ENCODE results near the gene CYP2F1.

The CYP2F1 gene

DNA sequence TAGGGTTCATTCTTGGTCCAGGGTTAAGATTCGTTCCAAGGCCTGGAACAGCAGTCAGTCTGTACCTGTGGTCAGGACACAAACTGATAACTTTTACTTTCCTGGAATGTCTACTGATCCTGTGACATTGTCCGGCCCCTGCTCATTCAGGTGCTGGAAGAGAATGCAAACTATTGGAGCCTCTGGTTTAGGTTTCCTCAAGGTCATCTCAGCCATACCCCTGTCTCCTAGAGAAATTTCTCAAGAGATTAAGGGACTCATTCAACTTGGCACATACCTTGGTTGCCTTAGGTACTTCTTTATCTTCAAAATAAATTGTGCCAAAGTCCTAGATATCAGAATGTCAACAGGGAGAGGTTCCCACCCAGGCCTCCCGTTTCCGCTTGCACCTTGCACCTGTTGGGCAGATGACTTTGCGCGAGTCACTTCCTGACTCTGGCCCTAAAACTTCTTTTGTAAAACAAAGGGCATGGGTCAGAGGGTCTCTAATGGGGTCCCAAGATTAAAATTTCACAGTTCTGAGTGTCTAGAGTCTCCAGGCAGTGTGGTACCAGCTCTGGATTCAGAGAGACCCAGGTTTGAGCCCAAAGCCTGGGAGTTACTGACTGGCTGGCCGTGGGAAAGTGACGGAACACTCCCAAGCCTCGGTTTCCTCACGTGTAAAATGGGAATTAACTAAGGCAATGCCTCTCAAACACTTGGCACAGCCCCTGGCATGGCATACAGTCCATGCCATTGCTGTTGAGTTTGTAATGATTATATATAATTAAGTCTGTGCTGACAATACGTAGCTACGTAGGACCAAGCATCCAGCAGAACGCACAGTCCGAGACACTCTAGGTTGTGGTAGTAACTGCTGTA, 52.9 kb downstream of the CYP2F1 start:
- DNase-seq (ENCODE audit: low read depth): no peak
- TF ChIP-seq, protein P1, sequence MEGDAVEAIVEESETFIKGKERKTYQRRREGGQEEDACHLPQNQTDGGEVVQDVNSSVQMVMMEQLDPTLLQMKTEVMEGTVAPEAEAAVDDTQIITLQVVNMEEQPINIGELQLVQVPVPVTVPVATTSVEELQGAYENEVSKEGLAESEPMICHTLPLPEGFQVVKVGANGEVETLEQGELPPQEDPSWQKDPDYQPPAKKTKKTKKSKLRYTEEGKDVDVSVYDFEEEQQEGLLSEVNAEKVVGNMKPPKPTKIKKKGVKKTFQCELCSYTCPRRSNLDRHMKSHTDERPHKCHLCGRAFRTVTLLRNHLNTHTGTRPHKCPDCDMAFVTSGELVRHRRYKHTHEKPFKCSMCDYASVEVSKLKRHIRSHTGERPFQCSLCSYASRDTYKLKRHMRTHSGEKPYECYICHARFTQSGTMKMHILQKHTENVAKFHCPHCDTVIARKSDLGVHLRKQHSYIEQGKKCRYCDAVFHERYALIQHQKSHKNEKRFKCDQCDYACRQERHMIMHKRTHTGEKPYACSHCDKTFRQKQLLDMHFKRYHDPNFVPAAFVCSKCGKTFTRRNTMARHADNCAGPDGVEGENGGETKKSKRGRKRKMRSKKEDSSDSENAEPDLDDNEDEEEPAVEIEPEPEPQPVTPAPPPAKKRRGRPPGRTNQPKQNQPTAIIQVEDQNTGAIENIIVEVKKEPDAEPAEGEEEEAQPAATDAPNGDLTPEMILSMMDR (IDR thresholded peaks at IDR 0.05; ENCODE audit: insufficient read depth, low read depth, low read length, missing control alignments): no peak
- H3K4me3 ChIP-seq (ENCODE audit: low read depth, low read length): no peak overlapping the region

GRCh38 chr19:41172297-41173164, 58.3 kb downstream of the CYP2F1 start:
- no peak overlapping the region for H3K4me3 ChIP-seq (ENCODE audit: low read depth, low read length)
- TF ChIP-seq, protein P1 (IDR thresholded peaks at IDR 0.05; ENCODE audit: insufficient read depth, low read depth, low read length, missing control alignments): no peak
- DNase-seq (ENCODE audit: low read depth): no peak

- no peak for DNase-seq (ENCODE audit: low read depth)
- no peak overlapping the region for H3K4me3 ChIP-seq (ENCODE audit: low read depth, low read length)
- TF ChIP-seq, protein P1 (IDR thresholded peaks at IDR 0.05; ENCODE audit: insufficient read depth, low read depth, low read length, missing control alignments): no peak
Measured at GRCh38 chr19:41174297-41174928, 60.2 kb downstream of the CYP2F1 start.

GRCh38 chr19:41175801-41176777, 61.9 kb downstream of the CYP2F1 start:
- TF ChIP-seq, protein P1 (IDR thresholded peaks at IDR 0.05; ENCODE audit: insufficient read depth, low read depth, low read length, missing control alignments): no peak
- H3K4me3 ChIP-seq (ENCODE audit: low read depth, low read length): no peak overlapping the region
- no peak for DNase-seq (ENCODE audit: low read depth)

Data from GM12865 (cell line).